Measurements from ENCODE around the gene MAPT.

MAPT gene

GRCh38 chr17:46074540-46074939 lies 180.2 kb downstream of the MAPT start:
- DNase-seq, result no peak
